Measurements from ENCODE around the gene PSMD11. TPM values are rescaled to one million over a fixed set of nuclear protein-coding genes. Genes with fewer than 3 reads are reported as not detected.
A peak's percentile ranks its signal among the peaks of the same experiment; 100 is the strongest.

The PSMD11 gene
- polyA plus RNA-seq, 1 donor: 57.1 TPM

DNA sequence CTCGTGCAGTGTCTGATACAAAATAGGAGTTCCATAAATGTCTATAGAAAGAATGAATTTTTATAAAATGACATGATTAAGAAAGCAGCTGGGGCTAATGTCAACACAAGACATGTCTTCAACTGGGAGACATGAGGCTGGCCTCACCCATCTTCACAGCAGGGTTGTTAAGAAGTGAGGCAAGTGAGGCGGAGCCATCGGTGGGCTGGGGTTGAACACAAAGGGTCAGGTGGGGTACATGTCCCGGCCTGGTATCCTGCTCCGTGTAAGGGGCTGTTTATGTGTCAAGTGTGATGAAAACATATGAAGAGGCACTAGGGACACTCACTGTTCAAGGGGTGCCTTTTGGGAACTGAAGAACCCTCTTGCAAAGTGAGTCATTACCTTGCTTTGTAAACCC lies 64.6 kb downstream of the PSMD11 start:
- DNase-seq: no peak
- no peaks in the 10 kb centered on the region for H3K4me1 ChIP-seq (ENCODE audit: control insufficient read depth, insufficient read depth, low read length)
- H3K4me3 ChIP-seq (ENCODE audit: low read length): no peak overlapping the region
- H3K27me3 ChIP-seq (ENCODE audit: control insufficient read depth, insufficient read depth, low read length): no peaks in the 10 kb centered on the region
- no peak overlapping the region for H3K27ac ChIP-seq (ENCODE audit: low read length)
- H3K36me3 ChIP-seq (ENCODE audit: control insufficient read depth, insufficient read depth, low read length): peaks cover 4% of the 10 kb centered on the region
- H3K9me3 ChIP-seq (ENCODE audit: control insufficient read depth, low read depth, low read length): no peaks in the 10 kb centered on the region
- no CpG with 5 or more reads among the region's 5 CpGs for WGBS (ENCODE audit: insufficient coverage, low lambda C conversion rate)

DNA sequence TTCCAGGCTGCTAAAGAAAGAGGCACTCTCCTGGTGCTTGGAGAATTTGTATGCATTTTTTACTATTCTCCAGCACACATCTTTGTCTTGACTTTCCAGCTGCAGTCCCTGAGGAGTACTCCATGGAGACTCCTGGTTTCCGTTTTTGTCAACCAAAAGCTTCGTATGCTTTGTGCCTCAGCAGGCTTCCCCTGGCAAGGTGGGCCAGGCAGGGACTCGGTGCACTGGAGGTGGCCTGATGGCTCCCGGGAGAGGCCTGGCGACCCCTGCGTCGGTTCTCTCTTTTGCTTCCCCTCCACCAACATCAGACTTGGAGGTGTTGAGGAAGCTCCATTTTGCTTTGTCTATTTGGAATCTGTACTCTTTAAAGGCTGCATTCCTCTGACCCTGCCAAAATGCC lies 66.2 kb downstream of the PSMD11 start:
- H3K4me1 ChIP-seq (ENCODE audit: control insufficient read depth, insufficient read depth, low read length): peaks cover 7% of the 10 kb centered on the region
- H3K9me3 ChIP-seq (ENCODE audit: control insufficient read depth, low read depth, low read length): no peaks in the 10 kb centered on the region
- H3K36me3 ChIP-seq (ENCODE audit: control insufficient read depth, insufficient read depth, low read length): peaks cover 4% of the 10 kb centered on the region
- no peak for DNase-seq
- no peak overlapping the region for H3K27ac ChIP-seq (ENCODE audit: low read length)
- no peaks in the 10 kb centered on the region for H3K27me3 ChIP-seq (ENCODE audit: control insufficient read depth, insufficient read depth, low read length)
- no CpG with 5 or more reads among the region's 7 CpGs for WGBS (ENCODE audit: insufficient coverage, low lambda C conversion rate)
- H3K4me3 ChIP-seq (ENCODE audit: low read length): no peak overlapping the region

- peaks cover 4% of the 10 kb centered on the region for H3K36me3 ChIP-seq (ENCODE audit: control insufficient read depth, insufficient read depth, low read length)
- DNase-seq: no peak
- H3K27ac ChIP-seq (ENCODE audit: low read length): no peak overlapping the region
- no CpG with 5 or more reads among the region's 2 CpGs for WGBS (ENCODE audit: insufficient coverage, low lambda C conversion rate)
- no peaks in the 10 kb centered on the region for H3K27me3 ChIP-seq (ENCODE audit: control insufficient read depth, insufficient read depth, low read length)
- peaks cover 7% of the 10 kb centered on the region for H3K4me1 ChIP-seq (ENCODE audit: control insufficient read depth, insufficient read depth, low read length)
- H3K9me3 ChIP-seq (ENCODE audit: control insufficient read depth, low read depth, low read length): no peaks in the 10 kb centered on the region
- H3K4me3 ChIP-seq (ENCODE audit: low read length): no peak overlapping the region
Measured at GRCh38 chr17:32512328-32512727, 68.0 kb downstream of the PSMD11 start.

DNA sequence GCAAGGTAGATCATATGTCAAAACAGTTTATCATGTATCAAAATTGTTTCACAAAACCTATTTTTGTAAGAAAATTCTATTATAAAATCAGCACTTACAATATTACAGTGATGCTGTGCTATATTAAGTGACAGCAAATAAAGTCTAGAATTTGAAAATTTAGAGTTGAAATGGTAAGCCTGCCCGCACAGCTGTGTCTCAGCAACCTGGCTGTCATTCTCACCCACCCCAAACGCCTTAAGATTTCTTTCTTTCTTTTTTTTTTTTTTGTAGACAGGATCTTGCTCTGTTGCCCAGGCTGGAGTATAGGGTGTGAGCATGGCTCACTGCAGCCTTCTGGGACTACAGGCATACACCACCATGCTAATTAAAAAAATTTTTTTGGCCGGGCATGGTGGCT lies 69.3 kb downstream of the PSMD11 start:
- H3K4me3 ChIP-seq (ENCODE audit: low read length): no peak overlapping the region
- H3K36me3 ChIP-seq (ENCODE audit: control insufficient read depth, insufficient read depth, low read length): peaks cover 2% of the 10 kb centered on the region
- no peaks in the 10 kb centered on the region for H3K27me3 ChIP-seq (ENCODE audit: control insufficient read depth, insufficient read depth, low read length)
- DNase-seq: no peak
- H3K27ac ChIP-seq (ENCODE audit: low read length): no peak overlapping the region
- H3K4me1 ChIP-seq (ENCODE audit: control insufficient read depth, insufficient read depth, low read length): peaks cover 7% of the 10 kb centered on the region
- no CpG with 5 or more reads among the region's 3 CpGs for WGBS (ENCODE audit: insufficient coverage, low lambda C conversion rate)
- H3K9me3 ChIP-seq (ENCODE audit: control insufficient read depth, low read depth, low read length): no peaks in the 10 kb centered on the region

DNA sequence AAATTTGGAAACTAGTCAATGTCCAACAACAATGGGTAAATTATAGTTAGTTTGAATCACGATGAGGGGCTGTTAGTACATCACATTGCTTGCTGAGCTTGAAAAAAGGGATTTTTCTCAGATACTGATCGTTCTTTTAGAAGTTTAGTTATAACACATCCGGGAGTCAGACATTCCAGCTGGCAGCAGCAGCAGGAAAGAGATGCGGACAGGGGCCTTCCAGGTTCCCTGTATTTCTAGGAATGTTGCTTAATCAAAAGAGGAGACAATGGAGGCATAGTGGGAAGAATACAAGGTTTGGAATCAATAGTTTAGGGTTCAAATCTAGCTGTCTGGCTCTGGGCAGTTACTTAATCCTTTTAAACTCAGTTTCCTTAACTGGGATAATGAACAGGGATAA lies 70.3 kb downstream of the PSMD11 start:
- Histone ChIP-seq H3K36me3 (ENCODE audit: control insufficient read depth, insufficient read depth, low read length) (no peaks in the 10 kb centered on the region), H3K27me3 (ENCODE audit: control insufficient read depth, insufficient read depth, low read length) (no peaks in the 10 kb centered on the region), H3K27ac (ENCODE audit: low read length) (no peak overlapping the region), H3K4me3 (ENCODE audit: low read length) (no peak overlapping the region), H3K9me3 (ENCODE audit: control insufficient read depth, low read depth, low read length) (no peaks in the 10 kb centered on the region), H3K4me1 (ENCODE audit: control insufficient read depth, insufficient read depth, low read length) (peaks cover 8% of the 10 kb centered on the region)
- no peak for DNase-seq
- 100% methylated on average over 1 of the region's 4 CpGs for WGBS (ENCODE audit: insufficient coverage, low lambda C conversion rate)

GRCh38 chr17:32515677-32516383 lies 71.5 kb downstream of the PSMD11 start:
- peaks cover 16% of the 10 kb centered on the region for H3K4me1 ChIP-seq (ENCODE audit: control insufficient read depth, insufficient read depth, low read length)
- no peaks in the 10 kb centered on the region for H3K9me3 ChIP-seq (ENCODE audit: control insufficient read depth, low read depth, low read length)
- 100% methylated on average over 1 of the region's 4 CpGs for WGBS (ENCODE audit: insufficient coverage, low lambda C conversion rate)
- H3K4me3 ChIP-seq (ENCODE audit: low read length): no peak overlapping the region
- no peak for DNase-seq
- H3K36me3 ChIP-seq (ENCODE audit: control insufficient read depth, insufficient read depth, low read length): no peaks in the 10 kb centered on the region
- H3K27me3 ChIP-seq (ENCODE audit: control insufficient read depth, insufficient read depth, low read length): no peaks in the 10 kb centered on the region
- no peak overlapping the region for H3K27ac ChIP-seq (ENCODE audit: low read length)

DNA sequence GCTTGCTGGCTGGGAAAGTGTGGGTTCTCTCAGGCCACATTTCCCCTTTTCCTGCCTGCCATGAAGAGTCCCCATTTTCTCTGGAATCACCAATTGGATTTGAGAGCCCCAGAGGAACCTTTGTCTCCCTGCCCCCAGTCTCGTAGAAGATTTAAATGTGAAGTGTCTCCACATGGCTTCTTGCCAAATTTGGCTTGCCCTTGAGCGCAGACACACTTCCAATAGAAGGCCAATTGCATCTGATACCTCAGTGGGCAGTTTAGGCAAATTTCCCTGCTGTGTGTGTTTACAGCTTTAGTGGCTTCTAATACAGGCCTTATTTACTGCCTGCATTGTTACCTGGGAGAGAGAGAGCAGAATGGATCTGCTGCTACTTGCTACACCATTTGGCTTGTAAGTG lies 72.1 kb downstream of the PSMD11 start:
- Histone ChIP-seq H3K36me3 (ENCODE audit: control insufficient read depth, insufficient read depth, low read length) (no peaks in the 10 kb centered on the region), H3K9me3 (ENCODE audit: control insufficient read depth, low read depth, low read length) (no peaks in the 10 kb centered on the region), H3K27me3 (ENCODE audit: control insufficient read depth, insufficient read depth, low read length) (no peaks in the 10 kb centered on the region), H3K4me1 (ENCODE audit: control insufficient read depth, insufficient read depth, low read length) (peaks cover 16% of the 10 kb centered on the region), H3K27ac (ENCODE audit: low read length) (no peak overlapping the region), H3K4me3 (ENCODE audit: low read length) (no peak overlapping the region)
- WGBS (ENCODE audit: insufficient coverage, low lambda C conversion rate): 0% methylated on average over 1 of the region's 2 CpGs
- DNase-seq: no peak

GRCh38 chr17:32516940-32517701 lies 72.8 kb downstream of the PSMD11 start:
- no CpG with 5 or more reads among the region's 12 CpGs for WGBS (ENCODE audit: insufficient coverage, low lambda C conversion rate)
- no peaks in the 10 kb centered on the region for H3K36me3 ChIP-seq (ENCODE audit: control insufficient read depth, insufficient read depth, low read length)
- H3K4me1 ChIP-seq (ENCODE audit: control insufficient read depth, insufficient read depth, low read length): peaks cover 16% of the 10 kb centered on the region
- H3K27ac ChIP-seq (ENCODE audit: low read length): no peak overlapping the region
- DNase-seq: no peak
- H3K27me3 ChIP-seq (ENCODE audit: control insufficient read depth, insufficient read depth, low read length): no peaks in the 10 kb centered on the region
- no peaks in the 10 kb centered on the region for H3K9me3 ChIP-seq (ENCODE audit: control insufficient read depth, low read depth, low read length)
- H3K4me3 ChIP-seq (ENCODE audit: low read length): no peak overlapping the region

DNA sequence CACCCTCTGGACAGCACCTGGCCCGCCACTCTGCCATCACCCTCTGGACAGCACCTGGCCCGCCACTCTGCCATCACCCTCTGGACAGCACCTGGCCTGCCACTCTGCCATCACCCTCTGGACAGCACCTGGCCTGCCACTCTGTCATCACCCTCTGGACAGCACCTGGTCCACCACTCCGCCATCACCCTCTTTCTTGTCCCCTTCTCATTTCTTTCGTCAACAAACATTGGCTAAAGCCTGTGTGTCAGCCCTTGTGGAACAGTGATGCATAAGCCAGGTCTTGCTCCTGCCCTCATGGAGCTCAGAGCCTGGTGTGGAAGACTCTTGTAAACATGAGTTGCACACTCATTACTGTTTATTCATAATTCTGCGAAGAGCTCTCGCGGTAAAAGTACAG lies 73.7 kb downstream of the PSMD11 start:
- Histone ChIP-seq H3K36me3 (ENCODE audit: control insufficient read depth, insufficient read depth, low read length) (no peaks in the 10 kb centered on the region), H3K27me3 (ENCODE audit: control insufficient read depth, insufficient read depth, low read length) (no peaks in the 10 kb centered on the region), H3K4me3 (ENCODE audit: low read length) (no peak overlapping the region), H3K27ac (ENCODE audit: low read length) (no peak overlapping the region), H3K4me1 (ENCODE audit: control insufficient read depth, insufficient read depth, low read length) (peaks cover 16% of the 10 kb centered on the region), H3K9me3 (ENCODE audit: control insufficient read depth, low read depth, low read length) (no peaks in the 10 kb centered on the region)
- WGBS (ENCODE audit: insufficient coverage, low lambda C conversion rate): no CpG with 5 or more reads among the region's 7 CpGs
- DNase-seq: no peak

- Histone ChIP-seq H3K36me3 (ENCODE audit: control insufficient read depth, insufficient read depth, low read length) (no peaks in the 10 kb centered on the region), H3K9me3 (ENCODE audit: control insufficient read depth, low read depth, low read length) (no peaks in the 10 kb centered on the region), H3K4me1 (ENCODE audit: control insufficient read depth, insufficient read depth, low read length) (peaks cover 16% of the 10 kb centered on the region), H3K4me3 (ENCODE audit: low read length) (peak overlapping the region; percentile 17), H3K27me3 (ENCODE audit: control insufficient read depth, insufficient read depth, low read length) (no peaks in the 10 kb centered on the region), H3K27ac (ENCODE audit: low read length) (no peak overlapping the region)
- no CpG with 5 or more reads among the region's 31 CpGs for WGBS (ENCODE audit: insufficient coverage, low lambda C conversion rate)
- DNase-seq: no peak
Measured at GRCh38 chr17:32518646-32519227, 74.4 kb downstream of the PSMD11 start.

Data from large intestine (tissue), 3 donors.